Stomach (tissue), 4 donors: ENCODE results near the gene RABEP2.
A peak's percentile ranks its signal among the peaks of the same experiment; 100 is the strongest.

ENCODE experiments used
- CTCF ChIP-seq, 7 experiments: fragments of 450-650 bp in 4 of 7; fragments of 200-600 bp in 3 of 7; sonication (generic) in 3 of 7; IDR thresholded peaks; one replicate each; pipeline ENCODE4 v1.5.1; 2016 to 2019; ENCODE audit warnings: antibody characterized with exemption in 7 of 7, control low read depth in 2 of 7, mild to moderate bottlenecking in 1 of 7
- EP300 ChIP-seq: sonication (generic); formaldehyde crosslinking; IDR thresholded peaks from one replicate; pipeline ENCODE4 v1.6.1; 2017; ENCODE audit warnings: antibody characterized with exemption
- POLR2A ChIP-seq, 4 donors: fragments of 450-650 bp; IDR thresholded peaks; one replicate each; pipeline ENCODE4 v1.6.1; 2016; ENCODE audit warnings: antibody characterized with exemption in 4 of 4, control low read depth in 2 of 4, mild to moderate bottlenecking in 1 of 4, moderate library complexity in 1 of 4
- POLR2AphosphoS5 ChIP-seq, 3 donors: sonication (generic); formaldehyde crosslinking; IDR thresholded peaks; one replicate each; pipeline ENCODE4 v1.6.1; 2016; ENCODE audit warnings: antibody characterized with exemption in 3 of 3

- no peak for TF ChIP-seq POLR2A (IDR thresholded peaks at IDR 0.05)
- peak in 3 of 7 experiments; percentile 12 to 39 (median 31) for TF ChIP-seq CTCF (IDR thresholded peaks at IDR 0.05)
- TF ChIP-seq POLR2AphosphoS5 (IDR thresholded peaks at IDR 0.05), result peak in 1 of 3 donors; percentile 53
- TF ChIP-seq EP300, result no peak
Measured at GRCh38 chr16:28924399-28924761, 658 bp downstream of the RABEP2 start.
